GM12878 (cell line): ENCODE data around the gene CAMKMT. TPM values are rescaled to one million over a fixed set of nuclear protein-coding genes. Genes with fewer than 3 reads are reported as not detected.

ENCODE experiments used
- ATAC-seq: fragments of 200-7000 bp; cut with Tn5 transposase; 3 replicates; pipeline ENCODE4 v1.9.1; 2020; ENCODE audit warnings: mild to moderate bottlenecking, moderate library complexity
- BruUV-seq: library from RNA; stranded (reverse); fragments of 400-500 nt; replicated peaks from 2 replicates; lab custom pipeline; 2021; lab: Mats Ljungman, UMichigan
- CTCF ChIA-PET: fragments of 300-600 bp; sonication (Branson Sonifier 250); formaldehyde crosslinking; extraction: SDS; loops from one replicate; lab custom pipeline; 2021; ENCODE audit warnings: inconsistent platforms; lab: Yijun Ruan, JAX
- POLR2A ChIA-PET: fragments of 350-600 bp; formaldehyde crosslinking; extraction: SDS; loops from one replicate; lab custom pipeline; 2021; ENCODE audit warnings: inconsistent platforms; lab: Charles Lee
- RAD21 ChIA-PET: fragments of 300-600 bp; sonication (Branson Sonifier 250); formaldehyde crosslinking; loops from one replicate; lab custom pipeline; 2023; ENCODE audit warnings: antibody characterized with exemption; ENCODE audit not compliant: unreplicated experiment; lab: Charles Lee
- SMC1A ChIA-PET: fragments of 300-600 bp; sonication (Branson Sonifier 250); formaldehyde crosslinking; loops from one replicate; lab custom pipeline; 2023; ENCODE audit not compliant: unreplicated experiment, uncharacterized antibody; lab: Charles Lee
- DNase-seq: peaks from one replicate; pipeline ENCODE4 v3.0.0-alpha.2; 2011; ENCODE audit warnings: low read depth, low spot score
- FAIRE-seq: peaks from 3 replicates; lab custom pipeline; 2011; peaks lifted over from hg19 to GRCh38; lab: Jason Lieb, UNC
- H2AFZ ChIP-seq: 2 replicates; pipeline ENCODE4 v1.6.0; 2011; ENCODE audit warnings: low read depth, low read length, control low read depth; ENCODE audit not compliant: control insufficient read depth
- H3K27ac ChIP-seq: 2 replicates; pipeline ENCODE4 v1.5.1; 2011; ENCODE audit warnings: control low read depth; ENCODE audit not compliant: control insufficient read depth, insufficient read depth
- H3K27me3 ChIP-seq, 2 experiments: replicated peaks in 1 of 2; 2 replicates each; pipeline versions ENCODE4 v1.6.0 to v1.6.1; 2011; ENCODE audit warnings: low read length in 1 of 2; ENCODE audit not compliant: control insufficient read depth in 2 of 2, insufficient read depth in 2 of 2
- H3K36me3 ChIP-seq, 2 experiments: 2 replicates each; pipeline ENCODE4 v1.5.1; 2011; ENCODE audit warnings: low read length in 1 of 2; ENCODE audit not compliant: control insufficient read depth in 2 of 2, insufficient read depth in 2 of 2
- H3K4me1 ChIP-seq: 2 replicates; pipeline ENCODE4 v1.6.1; 2011; ENCODE audit warnings: mild to moderate bottlenecking, low read length, moderate library complexity, mixed read lengths; ENCODE audit not compliant: control insufficient read depth, insufficient read depth
- H3K4me2 ChIP-seq: 2 replicates; pipeline ENCODE4 v1.6.0; 2011; ENCODE audit warnings: control low read depth; ENCODE audit not compliant: control insufficient read depth, insufficient read depth
- H3K4me3 ChIP-seq: fragments of 200-600 bp; sonication (generic); 2 replicates; pipeline ENCODE4 v1.5.1; 2016
- H3K79me2 ChIP-seq: 2 replicates; pipeline ENCODE4 v1.6.0; 2011; ENCODE audit warnings: low read length; ENCODE audit not compliant: control insufficient read depth, insufficient read depth
- H3K9ac ChIP-seq: 2 replicates; pipeline ENCODE4 v1.8.0; 2011; ENCODE audit warnings: low read length, control low read depth, mixed read lengths; ENCODE audit not compliant: control insufficient read depth, insufficient read depth
- H3K9me3 ChIP-seq: replicated peaks from 3 replicates; pipeline ENCODE4 v1.5.1; 2011; ENCODE audit warnings: mild to moderate bottlenecking, low read length; ENCODE audit not compliant: control insufficient read depth, insufficient read depth
- H4K20me1 ChIP-seq: 2 replicates; pipeline ENCODE4 v1.6.0; 2011; ENCODE audit not compliant: control insufficient read depth, insufficient read depth
- BRCA1 ChIP-seq: IDR thresholded peaks from 2 replicates; pipeline ENCODE4 v1.6.1; 2011; ENCODE audit warnings: low read depth, low read length, improper control_type of control experiment
- CEBPB ChIP-seq, 2 experiments: fragments of 150-350 bp in 1 of 2; IDR thresholded peaks; 2 replicates each; pipeline ENCODE4 v1.6.1; 2012 to 2014; ENCODE audit warnings: low read depth in 2 of 2, low read length in 2 of 2, borderline replicate concordance in 1 of 2, inconsistent platforms in 1 of 2
- E2F8 ChIP-seq: fragments of 450-650 bp; IDR thresholded peaks from 2 replicates; pipeline ENCODE4 v1.6.1; 2018; ENCODE audit warnings: mild to moderate bottlenecking, low read depth, moderate library complexity; ENCODE audit not compliant: partially characterized antibody
- FOS ChIP-seq: IDR thresholded peaks from 3 replicates; pipeline ENCODE4 v1.6.1; 2011; ENCODE audit warnings: borderline replicate concordance; ENCODE audit not compliant: insufficient read length; ENCODE audit errors: extremely low read depth
- KLF5 ChIP-seq: fragments of 450-650 bp; IDR thresholded peaks from 2 replicates; pipeline ENCODE4 v1.6.1; 2014; ENCODE audit warnings: mild to moderate bottlenecking; ENCODE audit not compliant: partially characterized antibody
- MLLT1 ChIP-seq: fragments of 450-650 bp; IDR thresholded peaks from 2 replicates; pipeline ENCODE4 v1.6.1; 2016; ENCODE audit warnings: mild to moderate bottlenecking
- POLR2AphosphoS5 ChIP-seq: IDR thresholded peaks from 2 replicates; pipeline ENCODE4 v1.6.1; 2011; ENCODE audit warnings: mild to moderate bottlenecking, low read length, inconsistent platforms
- RUNX3 ChIP-seq: IDR thresholded peaks from 2 replicates; pipeline ENCODE4 v1.6.1; 2012; ENCODE audit warnings: low read length, inconsistent platforms
- SIX5 ChIP-seq: IDR thresholded peaks from 2 replicates; pipeline ENCODE4 v1.6.1; 2011; ENCODE audit warnings: mild to moderate bottlenecking, low read depth, low read length, moderate library complexity; ENCODE audit not compliant: severe bottlenecking
- SMC3 ChIP-seq: IDR thresholded peaks from 2 replicates; pipeline ENCODE4 v1.6.1; 2011; ENCODE audit warnings: low read length, improper control_type of control experiment, borderline replicate concordance
- SP1 ChIP-seq: IDR thresholded peaks from one replicate; pipeline ENCODE4 v1.6.1; 2011; ENCODE audit warnings: low read depth, low read length
- SRF ChIP-seq, 2 experiments: IDR thresholded peaks; 2 replicates each; pipeline ENCODE4 v1.6.1; 2011; ENCODE audit warnings: low read depth in 2 of 2, low read length in 2 of 2, mild to moderate bottlenecking in 1 of 2, moderate library complexity in 1 of 2
- SUPT20H ChIP-seq: IDR thresholded peaks from 2 replicates; pipeline ENCODE4 v1.6.1; 2011; ENCODE audit warnings: low read depth, mild to moderate bottlenecking, low read length, moderate library complexity, borderline replicate concordance; ENCODE audit not compliant: control insufficient read depth
- whole genome bisulfite sequencing: methylation state at CpG from one replicate; pipeline ENCODE4 v1.1.6; 2016; ENCODE audit warnings: low lambda C conversion rate; ENCODE audit not compliant: insufficient replicate concordance, insufficient coverage; ENCODE audit errors: missing lambda C conversion rate; 5-methylcytosine and 5-hydroxymethylcytosine counted together
- in situ Hi-C: fragments of 300-500 bp; cut with MboI; formaldehyde crosslinking; loops from 9 replicates; pipeline ENCODE4 v1.14.3; 2018; ENCODE audit warnings: mixed read lengths
- intact Hi-C: fragments of 100-400 bp; cut with micrococcal nuclease; formaldehyde crosslinking; loops from one replicate; pipeline ENCODE4 v1.14.2; 2022; ENCODE audit not compliant: unreplicated experiment
- polyA plus RNA-seq, 11 experiments: library from polyadenylated mRNA; depleted of rRNA in 4 of 11; unstranded in 6 of 11; stranded (reverse) in 5 of 11; fragments of >200 nt; fragmentation: Nextera tagmentation in 4 of 11; fragmentation: Illumina TruSeq in 1 of 11; extraction: Ambion mirVana in 4 of 11; extraction: Trizol in 1 of 11; gene quantifications; 1 replicate in 1 of 11; 2 replicates in 10 of 11; pipeline versions ENCODE4 v1.2.1 to v1.2.3, GENCODE V29; 2011 to 2016; ENCODE audit warnings: inconsistent platforms in 2 of 11, missing spikeins in 2 of 11, low read depth in 1 of 11
- total RNA-seq, 4 experiments: library from RNA; depleted of rRNA in 3 of 4; stranded (reverse); fragments of >200 nt in 3 of 4; fragmentation: Illumina TruSeq in 1 of 4; extraction: Trizol in 1 of 4; gene quantifications; 2 replicates each; pipeline versions ENCODE4 v1.2.1 to v1.2.3, GENCODE V29; 2013 to 2021

The CAMKMT gene
- total and polyA plus RNA-seq, 10 of the 15 experiments (the other 5 are each of a cell fraction or from before 2014, with no cell fraction given) = 2.7 to 16.0 (median 11.8) TPM

GRCh38 chr2:44799754-44800153, 438.0 kb downstream of the CAMKMT start:
- H3K4me3 ChIP-seq = no peak overlapping the region
- WGBS = 17% methylated on average over 2 of the region's 2 CpGs
- no peaks in the 10 kb centered on the region for H3K36me3 ChIP-seq
- RAD21 ChIA-PET = interaction anchor here (0.8 kb wide), 1 partner anchor 21 kb away, joined by 3 read pairs; no protein-coding TSS in a partner anchor
- TF ChIP-seq BRCA1 (no peak), RUNX3 (no peak), SUPT20H (no peak), FOS (no peak), KLF5 (no peak), SMC3 (no peak), CEBPB (IDR thresholded peaks at IDR 0.05; ENCODE audit: borderline replicate concordance in 1 of 2, low read depth in 2 of 2, low read length in 2 of 2) (no peak), SIX5 (no peak), E2F8 (no peak), POLR2AphosphoS5 (no peak), SRF (IDR thresholded peaks at IDR 0.05; ENCODE audit: low read depth in 2 of 2, low read length in 2 of 2) (no peak), SP1 (no peak), MLLT1 (no peak)
- POLR2A ChIA-PET = interaction anchor here (0.6 kb wide), 1 partner anchor 36 kb away, joined by 7 read pairs; no protein-coding TSS in a partner anchor
- H3K27me3 ChIP-seq = peaks cover 0 to 6% of the 10 kb centered on the region in 2 experiments
- no peak overlapping the region for H3K9ac ChIP-seq
- intact Hi-C loops = no loop called here
- H3K9me3 ChIP-seq = no peaks in the 10 kb centered on the region; the same call in 2 of the 3 replicates
- H3K79me2 ChIP-seq = no peaks in the 10 kb centered on the region
- H4K20me1 ChIP-seq = no peaks in the 10 kb centered on the region
- no peak overlapping the region for H2AFZ ChIP-seq
- H3K27ac ChIP-seq = no peak overlapping the region
- FAIRE-seq = no peak
- ATAC-seq = no peak
- H3K4me1 ChIP-seq = no peaks in the 10 kb centered on the region; the same call in 1 of the 2 replicates
- SMC1A ChIA-PET = no interaction called here
- in situ Hi-C loops = no loop called here
- no TSS peak for BruUV-seq
- no peak for DNase-seq
- H3K4me2 ChIP-seq = no peak overlapping the region
- CTCF ChIA-PET = interaction anchor here (0.8 kb wide), 1 partner anchor 18 kb away, joined by 3 read pairs; no protein-coding TSS in a partner anchor
